Activated CD8-positive, alpha-beta memory T cell treated with anti-CD3 and anti-CD28 coated beads, Interleukin-2, amount 50 U/mL, for 24 hours (primary cell): ENCODE results near the gene TMEM52.

Experiments
- DNase-seq: peaks from one replicate; pipeline ENCODE4 v3.0.0-alpha.2; 2020; ENCODE audit errors: extremely low read depth

TMEM52 gene

DNA sequence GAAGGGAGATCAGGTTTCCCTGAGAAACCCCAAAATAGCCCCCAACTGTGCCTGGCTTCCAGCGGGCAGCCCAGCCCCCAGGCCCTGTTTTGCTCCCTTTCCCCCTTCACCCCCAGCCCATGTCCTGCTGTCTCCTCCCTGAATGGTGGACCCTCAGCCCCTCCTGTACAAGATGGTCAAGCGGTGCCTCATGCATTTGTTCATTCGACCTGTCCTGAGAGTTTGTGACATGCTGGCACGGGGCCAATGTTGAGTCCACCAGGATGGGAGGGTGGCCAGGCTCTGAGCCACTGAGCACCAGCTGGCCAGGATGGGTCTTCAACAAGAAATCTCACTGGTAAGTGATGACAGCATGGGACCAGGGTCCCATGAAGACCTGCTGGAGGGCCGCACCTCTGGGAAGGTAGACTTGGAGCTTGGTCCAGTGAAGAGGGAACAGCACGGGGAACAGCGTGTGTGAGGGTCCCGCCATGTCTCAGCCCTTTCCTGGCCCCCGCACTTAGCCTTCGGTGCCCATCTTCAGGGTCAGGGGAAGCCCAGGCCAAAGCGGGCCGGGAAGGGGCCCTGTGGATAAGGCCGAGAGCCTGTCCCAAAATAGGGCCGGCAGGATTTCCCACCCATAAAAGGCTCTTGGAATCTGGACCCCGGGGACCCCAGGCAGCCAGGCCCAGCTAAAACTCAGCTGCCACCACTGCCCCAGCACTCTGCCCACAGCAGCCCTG is 3.9 kb downstream of the TMEM52 start, which contains the start of gene CALML6:
CALML6 (plus strand) TSS at position 290 of the 722 bp plus-strand sequence; CDS start at position 311, 21 bp downstream.
- DNase-seq: no peak

DNA sequence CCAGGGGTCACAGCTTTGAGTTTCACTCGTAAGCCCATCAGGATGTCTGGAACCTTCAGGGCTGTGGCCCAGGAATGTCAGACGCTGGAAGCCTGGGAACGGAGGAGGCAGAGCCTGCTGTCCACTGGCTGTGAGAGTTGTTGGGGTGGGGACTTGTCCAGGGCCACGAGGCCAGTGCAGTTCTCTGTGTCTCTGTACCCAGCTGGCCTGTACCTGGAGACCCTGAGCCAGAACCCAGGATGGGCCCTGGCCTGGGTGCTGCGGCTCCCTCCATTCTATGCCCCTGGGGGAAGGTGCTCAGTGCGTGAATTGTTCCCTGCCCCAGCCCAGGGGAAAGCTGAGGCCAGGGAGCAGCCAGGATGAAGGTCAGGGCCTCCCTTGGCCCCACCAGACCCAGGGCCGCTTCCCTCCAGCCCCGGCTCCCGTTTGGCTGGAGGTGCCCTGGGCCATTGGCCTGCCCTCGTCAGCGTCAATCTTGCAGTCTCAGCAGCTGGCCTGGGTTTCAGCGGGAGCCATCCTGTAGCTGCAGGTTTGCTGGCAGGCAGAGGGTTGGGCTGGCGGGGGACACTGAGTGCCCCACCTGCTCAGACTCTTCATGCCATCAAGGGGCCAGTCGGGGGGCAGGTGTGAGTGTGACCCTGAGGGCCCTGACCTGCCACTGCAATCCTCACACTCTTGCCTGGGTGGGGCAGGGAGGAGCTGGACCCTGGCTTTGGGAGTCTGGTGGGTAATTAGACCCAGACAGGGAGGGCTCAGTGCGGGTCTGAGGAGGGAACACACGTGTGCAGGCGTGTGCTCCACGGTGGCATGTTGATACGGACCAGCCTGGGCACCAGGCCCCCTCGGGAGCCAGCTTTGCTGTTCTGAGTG is 4.7 kb downstream of the TMEM52 start:
- no peak for DNase-seq

DNA sequence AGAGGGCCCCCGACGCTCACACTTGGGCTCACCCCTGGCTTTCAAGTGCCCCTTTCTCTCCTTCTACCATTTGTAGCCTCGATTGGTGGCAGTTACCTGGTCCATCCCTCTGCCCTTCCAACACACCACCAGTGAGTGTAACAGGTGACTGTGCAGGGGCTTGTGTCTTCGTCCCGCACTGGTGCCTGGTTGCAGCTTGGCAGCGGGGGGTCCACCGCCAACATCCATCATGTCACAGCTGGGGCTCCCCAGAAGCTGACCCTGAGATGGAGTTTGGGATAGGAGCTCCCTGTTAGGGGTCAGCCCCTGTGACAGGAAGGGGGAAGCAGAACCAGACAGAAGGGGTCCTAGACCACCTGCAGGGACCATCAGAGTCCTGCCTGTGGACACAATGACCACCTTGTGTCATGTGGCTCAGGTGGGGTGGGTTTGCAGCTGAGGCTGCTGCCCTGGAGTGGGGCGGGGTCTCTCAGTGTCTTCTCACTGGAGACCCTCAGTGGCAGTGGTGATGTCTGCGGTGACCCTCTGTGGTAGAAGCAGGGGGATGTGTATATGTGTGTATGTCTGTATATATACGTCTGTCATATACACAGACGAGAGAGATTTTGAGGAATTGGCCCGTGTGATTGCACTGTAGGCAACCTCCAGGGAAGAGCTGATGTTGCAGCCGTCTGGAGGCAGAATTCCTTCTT is 7.6 kb downstream of the TMEM52 start:
- no peak for DNase-seq

DNA sequence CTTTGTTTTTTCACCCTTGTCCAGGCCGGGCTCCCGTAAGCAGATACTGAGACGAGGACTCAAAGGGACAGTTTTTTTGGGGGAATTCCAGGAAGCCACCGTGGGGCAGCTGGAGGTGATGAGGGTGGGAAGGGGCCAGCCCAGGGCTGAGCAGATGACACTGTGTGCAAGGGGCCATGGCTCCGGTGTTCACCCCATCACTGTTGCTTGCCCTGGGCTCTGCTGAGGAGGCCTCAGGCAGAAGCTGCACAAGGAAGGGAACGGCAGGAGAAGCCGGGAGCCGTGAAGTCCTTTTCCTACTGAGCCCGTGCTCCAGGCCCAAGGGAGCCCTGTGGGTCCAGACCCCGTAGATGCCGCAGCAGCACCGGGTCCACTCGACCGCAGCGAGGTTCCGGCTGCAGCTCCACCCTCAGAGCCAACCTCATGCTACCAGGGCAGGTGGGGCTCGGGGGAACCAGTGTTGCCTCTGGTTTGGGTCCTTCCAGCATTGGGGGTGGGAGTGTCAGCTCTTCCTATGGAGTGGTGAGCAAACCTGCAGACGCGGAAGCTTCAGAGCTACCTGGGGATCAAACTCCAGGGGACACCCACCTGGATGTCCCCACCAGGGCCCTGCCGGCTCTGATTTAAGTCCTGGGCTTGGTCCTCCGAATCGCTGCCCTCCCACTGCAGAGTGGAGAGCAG is 8.3 kb downstream of the TMEM52 start:
- DNase-seq: no peak

DNA sequence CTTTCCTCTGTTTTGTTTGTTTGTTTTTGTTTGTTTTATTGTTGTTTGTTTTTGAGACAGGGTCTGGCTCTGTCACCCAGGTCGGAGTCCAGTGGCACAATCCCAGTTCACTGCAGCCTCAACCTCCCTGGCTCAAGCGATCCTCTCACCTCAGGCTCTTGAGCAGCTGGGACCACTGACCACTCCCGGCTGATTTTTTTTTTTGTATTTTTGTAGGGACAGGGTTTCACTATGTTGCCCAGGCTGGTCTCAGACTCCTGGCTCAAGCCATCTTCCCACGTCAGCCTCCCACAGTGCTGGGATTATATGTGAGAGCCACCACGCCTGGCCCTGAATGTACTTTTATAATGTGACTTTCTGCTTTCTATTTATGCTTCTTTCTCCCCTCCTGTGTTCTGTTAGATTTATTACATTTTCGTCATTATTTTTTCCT is 9.0 kb downstream of the TMEM52 start:
- DNase-seq: no peak

DNA sequence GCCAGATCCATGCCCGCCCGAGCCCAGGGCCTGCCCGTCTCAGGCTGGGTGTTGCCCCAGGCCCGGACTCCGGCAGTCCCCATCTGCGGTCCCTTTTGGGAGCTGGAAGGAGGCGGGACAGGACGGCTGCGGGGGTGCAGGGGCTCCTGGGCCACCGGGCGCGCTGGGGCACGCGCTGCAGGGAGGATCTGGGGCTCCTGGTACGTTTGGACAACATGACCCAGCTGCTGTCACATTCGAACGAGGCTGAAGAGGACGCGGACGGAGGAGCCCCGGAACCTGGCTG is 10.6 kb downstream of the TMEM52 start:
- DNase-seq: no peak

DNA sequence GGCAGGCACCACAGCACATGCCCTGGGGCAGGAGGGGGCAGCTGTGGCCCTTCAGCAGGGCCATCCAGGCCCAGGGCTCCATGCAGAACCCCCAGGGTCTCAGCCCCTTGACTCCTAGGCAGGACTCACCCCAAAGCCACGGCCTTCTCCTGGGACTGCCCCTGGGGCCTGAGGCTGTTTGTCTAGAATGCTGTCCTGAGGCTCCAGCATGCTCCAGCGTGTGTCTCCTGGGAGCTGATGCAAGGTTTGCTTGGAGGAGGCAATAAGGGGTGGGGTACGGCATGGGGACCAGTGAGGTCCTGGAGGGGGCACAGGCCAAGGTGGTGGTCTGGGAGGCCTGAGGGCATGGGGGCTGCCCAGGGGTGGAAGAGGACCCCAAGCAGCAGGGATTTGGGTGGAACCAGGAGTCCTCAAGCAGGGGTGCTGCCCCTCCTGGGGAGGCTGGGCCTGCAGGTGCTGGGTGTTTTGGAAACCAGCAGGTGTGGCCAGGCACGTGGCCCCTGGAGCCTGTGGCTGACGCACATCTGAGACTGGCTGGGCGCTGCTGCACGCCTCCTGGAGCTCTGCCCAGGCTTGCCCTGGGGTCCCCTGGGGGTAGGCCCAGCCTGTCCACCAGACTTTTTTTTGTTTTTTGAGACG is 11.9 kb downstream of the TMEM52 start:
- no peak for DNase-seq

DNA sequence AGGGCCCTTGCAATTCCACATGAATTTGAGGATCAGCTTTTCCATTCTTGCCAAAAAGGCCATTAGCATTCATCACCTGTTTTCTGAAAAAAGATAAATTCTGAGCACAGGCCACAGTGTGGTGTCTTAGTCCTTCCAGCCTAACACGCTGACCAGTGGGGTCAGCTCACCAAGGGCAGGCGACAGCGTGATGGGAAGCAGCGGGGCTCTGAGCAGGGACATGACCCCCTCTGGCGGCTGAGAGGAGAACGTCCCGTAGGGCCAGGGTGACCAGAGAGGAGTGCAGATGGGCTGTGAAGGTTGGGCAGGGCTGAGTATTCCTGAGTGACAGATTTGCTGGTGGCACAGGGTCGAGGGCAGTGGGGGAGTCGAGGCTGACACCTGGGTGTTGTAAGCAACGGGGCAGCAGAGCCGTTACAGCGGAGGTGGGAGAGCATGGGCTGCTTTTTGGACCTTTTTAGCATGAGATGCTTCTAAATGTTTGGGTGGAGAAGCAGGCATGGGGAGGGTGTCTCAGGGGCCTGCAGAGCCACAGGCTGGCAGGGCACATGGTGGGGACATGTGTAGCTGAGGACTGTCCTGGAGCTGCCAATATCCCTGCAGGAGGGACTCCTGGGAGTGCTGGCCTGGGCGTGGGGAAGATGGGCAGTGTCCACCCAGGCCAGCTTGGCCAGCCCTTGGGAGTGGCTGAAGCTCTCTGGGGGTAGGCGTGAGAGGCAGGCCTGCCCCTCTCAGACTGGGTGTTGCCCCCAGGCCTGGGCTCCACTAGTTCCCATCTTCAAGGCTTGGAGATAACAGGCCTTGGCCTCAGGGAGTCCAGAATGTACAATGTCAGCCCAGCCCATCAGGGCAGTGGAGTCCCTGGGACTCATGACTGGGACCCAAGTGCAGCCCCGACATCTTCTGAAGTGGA is 12.6 kb downstream of the TMEM52 start:
- DNase-seq: peak; percentile 28

DNA sequence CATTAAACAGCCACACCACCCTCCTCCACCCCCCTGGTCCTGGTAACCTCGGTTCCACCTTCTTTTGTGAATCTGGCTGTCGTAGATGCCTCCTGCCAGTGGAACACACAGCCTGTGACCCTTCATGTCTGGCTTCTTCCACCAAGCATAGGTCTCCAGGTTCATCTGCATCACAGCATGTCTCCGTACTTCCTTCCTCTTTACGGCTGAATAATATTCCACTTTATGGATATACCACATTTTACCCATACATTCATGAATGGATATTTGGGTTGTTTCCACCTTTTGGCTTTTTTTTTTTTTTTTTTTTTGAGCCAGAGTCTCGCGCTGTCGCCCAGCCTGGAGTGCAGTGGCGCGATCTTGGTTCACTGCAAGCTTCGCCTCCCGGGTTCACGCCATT is 15.9 kb downstream of the TMEM52 start:
- DNase-seq: no peak

DNA sequence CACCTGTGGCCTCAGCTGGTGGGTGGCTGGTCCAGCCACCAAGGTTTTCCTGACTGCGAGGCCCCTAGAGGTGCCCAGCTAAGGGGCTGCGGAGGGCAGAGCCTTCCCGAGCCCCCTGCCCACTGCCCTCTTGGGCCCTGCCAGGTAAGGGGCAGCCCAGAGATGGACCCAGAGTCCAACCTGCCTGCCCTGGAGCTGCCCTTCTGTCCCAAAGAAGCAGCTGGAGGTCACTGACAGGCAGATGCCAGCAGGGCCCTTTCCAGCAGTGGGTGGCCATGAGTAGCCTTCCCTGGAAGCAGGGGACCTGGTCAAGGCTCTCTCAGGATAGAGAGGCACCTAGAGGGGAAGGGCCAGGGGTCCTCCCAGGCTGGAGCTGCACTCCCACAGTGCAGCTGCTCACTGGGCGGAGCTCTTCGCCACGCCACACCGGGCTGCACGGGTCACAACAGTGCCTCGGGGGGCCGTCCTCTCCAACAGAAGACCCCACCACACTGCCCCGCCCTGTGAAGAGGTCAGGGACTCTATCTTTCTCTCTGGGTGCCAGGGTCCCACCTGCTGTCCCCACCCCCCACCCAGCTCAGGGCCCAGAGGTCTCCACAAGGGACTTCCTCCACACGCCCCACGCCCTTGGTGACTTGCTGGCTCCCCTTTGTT is 17.3 kb downstream of the TMEM52 start:
- no peak for DNase-seq

DNA sequence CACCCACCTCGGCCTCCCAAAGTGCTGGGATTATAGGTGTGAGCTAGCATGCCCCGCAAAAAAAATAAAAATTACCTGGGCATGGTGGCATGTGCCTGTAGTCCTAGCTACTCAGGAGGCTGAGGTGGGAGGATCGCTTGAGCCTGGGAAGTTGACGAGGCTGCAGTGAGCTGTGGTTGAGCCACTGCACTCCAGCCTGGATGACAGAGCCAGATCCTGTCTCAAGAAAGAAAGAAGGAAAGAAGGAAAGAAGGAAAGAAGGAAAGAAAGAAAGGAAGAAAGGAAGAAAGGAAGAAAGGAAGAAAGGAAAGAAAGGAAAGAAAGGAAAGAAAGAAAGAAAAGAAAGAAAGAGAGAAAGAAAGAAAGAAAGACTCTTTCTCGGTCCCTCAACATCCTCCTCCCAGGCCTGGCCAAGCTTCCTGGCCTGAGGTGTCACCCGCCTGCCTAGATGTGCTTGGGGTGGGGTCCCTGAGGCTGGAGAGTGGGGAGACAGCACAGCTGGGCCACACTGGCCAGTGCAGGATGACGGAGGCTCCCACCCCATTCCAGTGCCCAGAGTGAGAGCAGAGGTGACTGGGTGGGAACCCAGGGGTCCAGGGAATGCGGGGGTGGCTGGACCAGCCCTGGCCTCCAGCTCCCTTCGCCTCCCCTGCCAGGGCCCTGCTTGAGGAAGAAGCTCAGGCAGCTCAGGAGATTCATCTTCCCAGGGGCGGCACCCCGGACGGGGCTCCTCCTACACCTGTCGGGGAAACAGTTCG is 18.0 kb downstream of the TMEM52 start:
- no peak for DNase-seq

DNA sequence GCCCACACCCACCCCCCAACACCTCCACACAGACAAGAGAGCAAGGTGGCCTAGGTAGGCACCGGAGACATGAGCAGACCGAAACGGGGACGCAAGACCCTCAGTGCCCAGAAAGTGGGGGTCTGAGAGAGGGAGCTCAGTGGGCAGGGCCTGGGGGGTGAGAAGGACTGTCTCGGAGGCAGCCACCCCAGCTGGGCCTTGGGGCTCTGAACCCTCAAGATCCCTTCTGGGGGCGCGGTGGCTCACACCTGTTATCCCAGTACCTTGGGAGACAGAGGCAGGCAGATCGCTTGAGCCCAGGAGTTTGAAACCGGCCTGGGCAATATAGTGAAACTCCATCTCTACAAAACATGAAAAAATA is 19.1 kb downstream of the TMEM52 start:
- no peak for DNase-seq

DNA sequence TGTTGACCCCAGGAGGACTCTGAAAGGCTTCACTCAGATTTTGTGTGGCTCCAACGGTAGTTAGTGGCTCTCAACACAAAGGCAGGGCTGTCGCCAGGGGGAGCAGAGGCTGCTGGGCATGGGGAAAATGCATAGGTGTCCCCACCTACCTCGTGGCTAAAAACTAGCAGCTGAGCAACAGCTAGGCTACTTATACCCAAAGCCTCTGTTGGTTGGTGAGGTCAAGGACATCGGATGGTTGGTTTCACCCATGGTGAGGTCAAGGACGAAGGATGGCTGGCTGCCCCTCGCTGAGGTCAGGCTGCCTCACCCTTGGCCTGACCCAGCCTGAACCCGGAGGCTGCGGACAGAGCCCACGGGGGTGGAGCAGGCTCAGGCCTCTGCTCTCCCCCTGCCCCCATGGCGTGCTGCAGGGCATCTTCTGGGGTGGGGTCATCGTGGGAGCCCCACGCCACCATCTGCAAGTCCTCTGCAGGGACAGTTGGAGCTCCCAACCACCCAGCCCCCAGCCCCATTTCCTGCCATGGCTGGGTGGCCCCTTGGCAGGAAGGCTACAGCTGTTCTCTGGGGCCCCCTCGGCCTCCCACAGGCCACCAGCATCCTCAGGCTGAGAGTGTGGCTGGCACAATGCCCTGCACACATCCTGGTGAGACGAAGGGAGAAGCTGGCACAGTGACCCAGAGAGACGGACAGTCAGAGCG is 19.7 kb downstream of the TMEM52 start:
- DNase-seq: no peak

DNA sequence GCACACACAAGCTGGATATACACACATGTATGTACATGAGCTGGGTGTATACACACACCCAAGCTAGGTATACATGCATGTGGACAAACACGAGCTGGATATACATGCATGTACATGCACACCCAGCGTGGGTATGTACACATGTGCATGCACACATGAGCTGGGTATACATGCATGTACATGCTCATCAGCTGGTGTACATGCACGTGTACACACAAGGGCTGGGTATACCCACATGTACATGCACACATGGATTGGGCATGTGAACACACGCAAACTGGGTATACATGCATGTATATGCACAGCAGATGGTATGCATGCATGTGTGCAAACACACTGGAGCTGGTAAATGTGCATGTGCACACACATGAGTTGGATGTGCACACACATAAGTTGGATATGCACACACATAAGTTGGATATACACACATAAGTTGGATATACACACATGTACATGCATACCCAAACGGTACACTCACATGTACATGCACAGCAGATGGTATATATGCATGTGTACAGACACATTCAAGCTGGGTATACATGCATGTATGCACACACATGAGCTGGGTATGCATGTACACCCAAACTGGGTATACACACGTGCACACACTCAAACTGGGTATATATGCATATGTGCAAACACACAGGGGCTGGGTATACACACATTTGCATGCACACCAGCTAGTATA is 20.7 kb downstream of the TMEM52 start:
- DNase-seq: no peak

DNA sequence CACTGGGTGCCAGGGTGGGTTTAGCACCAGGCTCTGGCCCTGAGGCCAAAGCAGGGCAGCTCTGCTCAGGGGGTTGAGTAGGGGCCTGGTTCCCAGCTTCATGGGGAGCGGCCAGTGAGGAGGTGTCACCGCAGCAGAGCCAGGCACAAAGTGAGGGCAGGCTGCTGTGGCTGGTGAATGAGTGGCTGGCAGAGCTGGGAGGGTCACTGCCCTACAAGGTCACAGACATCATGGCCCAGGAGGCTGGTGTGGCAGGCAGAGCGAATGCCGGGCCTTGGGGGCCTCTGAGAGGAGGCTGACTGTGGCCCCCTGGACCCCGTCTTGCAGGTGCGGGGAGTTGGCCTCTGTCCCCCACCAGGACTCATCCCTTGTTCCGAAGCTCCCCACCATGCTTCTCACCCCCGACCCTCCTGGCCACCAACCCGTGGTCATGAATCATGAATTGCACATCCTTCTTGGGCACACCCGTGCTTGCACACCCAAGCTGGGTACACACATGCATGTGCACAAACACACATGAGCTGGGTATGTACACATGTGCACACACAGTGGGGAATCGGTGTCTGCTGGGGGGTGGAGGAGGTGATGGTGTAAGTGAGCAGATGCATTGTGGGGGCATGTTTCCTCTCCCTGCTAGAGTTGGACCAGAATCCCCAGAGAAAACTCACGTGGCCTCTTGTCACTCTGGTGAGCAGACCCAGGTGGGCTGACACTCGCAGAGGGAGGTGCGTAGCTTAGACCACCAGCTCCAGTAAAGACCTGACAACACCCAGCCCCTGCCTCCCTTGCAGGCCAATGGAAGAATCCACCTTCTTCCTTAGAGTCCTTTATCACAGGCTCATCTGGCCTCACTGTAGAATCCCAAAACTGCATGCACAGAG is 23.4 kb downstream of the TMEM52 start:
- DNase-seq: no peak

DNA sequence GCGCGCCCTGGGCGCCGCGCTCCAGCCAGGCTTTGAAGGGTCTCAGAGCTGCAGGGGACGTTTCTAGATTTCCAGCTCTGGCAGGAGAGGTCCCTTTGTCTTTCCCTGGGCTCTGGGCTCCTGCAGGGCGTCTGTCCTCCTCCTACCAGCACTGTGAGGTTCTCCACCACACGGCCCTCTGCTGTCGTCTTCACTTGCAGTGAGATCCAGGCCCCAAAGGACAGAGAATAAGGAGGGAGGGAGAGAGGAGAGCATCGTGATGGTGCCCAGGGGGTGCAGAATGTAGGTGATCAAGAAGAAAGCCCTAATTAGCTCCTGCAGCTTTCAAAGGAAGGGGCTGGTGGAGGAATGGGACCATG is 24.0 kb downstream of the TMEM52 start:
- no peak for DNase-seq

DNA sequence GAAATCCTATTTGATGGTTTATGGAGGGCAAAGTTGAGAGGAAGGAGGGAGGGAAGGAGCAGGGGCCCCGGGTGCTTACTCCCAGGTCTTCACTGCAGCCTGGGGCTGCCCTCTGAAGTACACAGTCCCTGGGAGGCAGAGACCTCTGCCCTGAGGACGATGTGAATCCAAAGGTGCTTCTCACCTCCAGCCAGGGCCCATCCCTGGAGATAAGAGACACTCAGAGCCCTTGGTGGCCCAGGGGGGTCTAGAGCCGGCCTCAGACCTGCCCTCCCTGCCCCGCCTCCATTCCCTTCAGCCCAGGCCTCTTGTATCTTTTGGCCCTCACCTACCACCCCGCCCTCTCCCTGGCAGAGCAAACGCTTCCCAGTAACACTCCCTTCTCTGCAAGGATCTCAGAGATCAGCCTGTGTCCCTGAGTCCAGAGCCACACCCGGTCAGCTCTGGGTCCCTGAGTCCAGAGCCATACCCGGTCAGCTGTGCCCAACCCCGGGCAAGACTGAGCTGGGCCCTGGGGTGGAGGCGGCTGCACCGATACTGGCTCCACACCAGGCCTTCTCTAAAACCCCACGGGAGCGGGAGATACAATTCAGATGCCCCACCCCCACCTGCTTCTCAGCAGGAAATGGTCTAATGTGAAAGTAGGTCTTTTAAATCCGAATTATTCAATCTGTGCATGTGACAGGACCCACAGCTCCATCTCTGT is 24.6 kb downstream of the TMEM52 start:
- no peak for DNase-seq
